ENCODE data around the gene PSMG4.

DNA sequence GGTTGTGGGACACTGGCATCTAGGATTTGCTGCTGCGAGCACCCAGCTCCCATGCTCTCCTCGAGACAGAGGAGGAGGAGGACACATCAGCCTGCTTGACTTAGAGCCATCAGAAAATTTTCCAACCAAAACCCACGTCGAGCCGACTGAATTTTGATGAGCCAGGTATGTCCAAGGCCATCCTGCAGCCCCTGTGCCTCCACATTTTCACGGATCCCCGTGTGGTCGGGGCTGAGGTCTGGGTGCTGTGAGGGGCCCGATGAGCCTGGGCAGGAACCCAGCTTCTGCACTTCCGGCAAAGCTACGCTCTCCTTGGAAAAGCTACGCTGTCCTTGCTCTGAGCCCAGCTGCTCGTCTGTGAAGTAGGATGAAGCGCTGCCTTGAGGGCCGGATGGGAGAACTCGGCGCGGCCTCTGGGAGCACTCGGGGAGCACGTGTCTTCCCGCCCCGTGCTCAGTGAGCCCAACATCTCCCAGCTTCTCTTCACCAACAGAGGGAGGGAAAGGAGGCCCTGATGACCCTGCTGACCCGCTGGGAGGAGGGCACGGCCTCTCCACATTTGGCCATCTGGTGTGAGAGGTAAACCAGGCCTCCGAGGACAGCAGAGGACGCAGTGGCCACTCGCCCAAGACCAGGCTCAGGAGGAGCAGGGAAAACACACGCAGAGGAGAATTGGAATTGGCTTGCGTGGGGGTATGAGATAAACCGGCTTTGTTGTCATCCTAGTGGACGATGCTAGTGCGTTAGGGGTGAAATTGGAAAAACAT, 33.9 kb downstream of the PSMG4 start:
- TF ChIP-seq, protein P1, sequence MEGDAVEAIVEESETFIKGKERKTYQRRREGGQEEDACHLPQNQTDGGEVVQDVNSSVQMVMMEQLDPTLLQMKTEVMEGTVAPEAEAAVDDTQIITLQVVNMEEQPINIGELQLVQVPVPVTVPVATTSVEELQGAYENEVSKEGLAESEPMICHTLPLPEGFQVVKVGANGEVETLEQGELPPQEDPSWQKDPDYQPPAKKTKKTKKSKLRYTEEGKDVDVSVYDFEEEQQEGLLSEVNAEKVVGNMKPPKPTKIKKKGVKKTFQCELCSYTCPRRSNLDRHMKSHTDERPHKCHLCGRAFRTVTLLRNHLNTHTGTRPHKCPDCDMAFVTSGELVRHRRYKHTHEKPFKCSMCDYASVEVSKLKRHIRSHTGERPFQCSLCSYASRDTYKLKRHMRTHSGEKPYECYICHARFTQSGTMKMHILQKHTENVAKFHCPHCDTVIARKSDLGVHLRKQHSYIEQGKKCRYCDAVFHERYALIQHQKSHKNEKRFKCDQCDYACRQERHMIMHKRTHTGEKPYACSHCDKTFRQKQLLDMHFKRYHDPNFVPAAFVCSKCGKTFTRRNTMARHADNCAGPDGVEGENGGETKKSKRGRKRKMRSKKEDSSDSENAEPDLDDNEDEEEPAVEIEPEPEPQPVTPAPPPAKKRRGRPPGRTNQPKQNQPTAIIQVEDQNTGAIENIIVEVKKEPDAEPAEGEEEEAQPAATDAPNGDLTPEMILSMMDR (tag by site-specific recombination; IDR thresholded peaks at IDR 0.05): no peak
- TF ChIP-seq ZNF366 (tag by site-specific recombination; conservative IDR thresholded peaks at IDR 0.05) (no peak), ZNF292 (tag by site-specific recombination; IDR thresholded peaks at IDR 0.05; ENCODE audit: borderline replicate concordance, low read depth) (no peak), ZFHX2 (tag by site-specific recombination; conservative IDR thresholded peaks at IDR 0.05) (no peak), ZNF660 (tag by site-specific recombination; IDR thresholded peaks at IDR 0.05) (no peak), ZSCAN23 (tag by site-specific recombination; IDR thresholded peaks at IDR 0.05) (no peak)
- TF ChIP-seq, protein P2, sequence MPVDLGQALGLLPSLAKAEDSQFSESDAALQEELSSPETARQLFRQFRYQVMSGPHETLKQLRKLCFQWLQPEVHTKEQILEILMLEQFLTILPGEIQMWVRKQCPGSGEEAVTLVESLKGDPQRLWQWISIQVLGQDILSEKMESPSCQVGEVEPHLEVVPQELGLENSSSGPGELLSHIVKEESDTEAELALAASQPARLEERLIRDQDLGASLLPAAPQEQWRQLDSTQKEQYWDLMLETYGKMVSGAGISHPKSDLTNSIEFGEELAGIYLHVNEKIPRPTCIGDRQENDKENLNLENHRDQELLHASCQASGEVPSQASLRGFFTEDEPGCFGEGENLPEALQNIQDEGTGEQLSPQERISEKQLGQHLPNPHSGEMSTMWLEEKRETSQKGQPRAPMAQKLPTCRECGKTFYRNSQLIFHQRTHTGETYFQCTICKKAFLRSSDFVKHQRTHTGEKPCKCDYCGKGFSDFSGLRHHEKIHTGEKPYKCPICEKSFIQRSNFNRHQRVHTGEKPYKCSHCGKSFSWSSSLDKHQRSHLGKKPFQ (tag by site-specific recombination; IDR thresholded peaks at IDR 0.05): no peak
- TF ChIP-seq, protein P3, sequence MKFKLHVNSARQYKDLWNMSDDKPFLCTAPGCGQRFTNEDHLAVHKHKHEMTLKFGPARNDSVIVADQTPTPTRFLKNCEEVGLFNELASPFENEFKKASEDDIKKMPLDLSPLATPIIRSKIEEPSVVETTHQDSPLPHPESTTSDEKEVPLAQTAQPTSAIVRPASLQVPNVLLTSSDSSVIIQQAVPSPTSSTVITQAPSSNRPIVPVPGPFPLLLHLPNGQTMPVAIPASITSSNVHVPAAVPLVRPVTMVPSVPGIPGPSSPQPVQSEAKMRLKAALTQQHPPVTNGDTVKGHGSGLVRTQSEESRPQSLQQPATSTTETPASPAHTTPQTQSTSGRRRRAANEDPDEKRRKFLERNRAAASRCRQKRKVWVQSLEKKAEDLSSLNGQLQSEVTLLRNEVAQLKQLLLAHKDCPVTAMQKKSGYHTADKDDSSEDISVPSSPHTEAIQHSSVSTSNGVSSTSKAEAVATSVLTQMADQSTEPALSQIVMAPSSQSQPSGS (tag by site-specific recombination; IDR thresholded peaks at IDR 0.05; ENCODE audit: low read depth): no peak
- TF ChIP-seq, protein P4, sequence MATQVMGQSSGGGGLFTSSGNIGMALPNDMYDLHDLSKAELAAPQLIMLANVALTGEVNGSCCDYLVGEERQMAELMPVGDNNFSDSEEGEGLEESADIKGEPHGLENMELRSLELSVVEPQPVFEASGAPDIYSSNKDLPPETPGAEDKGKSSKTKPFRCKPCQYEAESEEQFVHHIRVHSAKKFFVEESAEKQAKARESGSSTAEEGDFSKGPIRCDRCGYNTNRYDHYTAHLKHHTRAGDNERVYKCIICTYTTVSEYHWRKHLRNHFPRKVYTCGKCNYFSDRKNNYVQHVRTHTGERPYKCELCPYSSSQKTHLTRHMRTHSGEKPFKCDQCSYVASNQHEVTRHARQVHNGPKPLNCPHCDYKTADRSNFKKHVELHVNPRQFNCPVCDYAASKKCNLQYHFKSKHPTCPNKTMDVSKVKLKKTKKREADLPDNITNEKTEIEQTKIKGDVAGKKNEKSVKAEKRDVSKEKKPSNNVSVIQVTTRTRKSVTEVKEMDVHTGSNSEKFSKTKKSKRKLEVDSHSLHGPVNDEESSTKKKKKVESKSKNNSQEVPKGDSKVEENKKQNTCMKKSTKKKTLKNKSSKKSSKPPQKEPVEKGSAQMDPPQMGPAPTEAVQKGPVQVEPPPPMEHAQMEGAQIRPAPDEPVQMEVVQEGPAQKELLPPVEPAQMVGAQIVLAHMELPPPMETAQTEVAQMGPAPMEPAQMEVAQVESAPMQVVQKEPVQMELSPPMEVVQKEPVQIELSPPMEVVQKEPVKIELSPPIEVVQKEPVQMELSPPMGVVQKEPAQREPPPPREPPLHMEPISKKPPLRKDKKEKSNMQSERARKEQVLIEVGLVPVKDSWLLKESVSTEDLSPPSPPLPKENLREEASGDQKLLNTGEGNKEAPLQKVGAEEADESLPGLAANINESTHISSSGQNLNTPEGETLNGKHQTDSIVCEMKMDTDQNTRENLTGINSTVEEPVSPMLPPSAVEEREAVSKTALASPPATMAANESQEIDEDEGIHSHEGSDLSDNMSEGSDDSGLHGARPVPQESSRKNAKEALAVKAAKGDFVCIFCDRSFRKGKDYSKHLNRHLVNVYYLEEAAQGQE (tag by site-specific recombination; IDR thresholded peaks at IDR 0.05): no peak

Data from HEK293 (cell line).